BLaER1 (cell line): ENCODE data around the gene HSPA12A.

Source experiments
- H3K27ac ChIP-seq: shearing (Covaris generic); formaldehyde crosslinking; 2 replicates; pipeline ENCODE4 v1.8.1; 2022
- H3K27me3 ChIP-seq: shearing (Covaris generic); formaldehyde crosslinking; 2 replicates; pipeline ENCODE4 v1.8.1; 2022
- H3K36me3 ChIP-seq: shearing (Covaris generic); formaldehyde crosslinking; 2 replicates; pipeline ENCODE4 v1.8.1; 2022
- H3K4me1 ChIP-seq: shearing (Covaris generic); formaldehyde crosslinking; 2 replicates; pipeline ENCODE4 v1.8.1; 2022
- H3K4me2 ChIP-seq: shearing (Covaris generic); formaldehyde crosslinking; 2 replicates; pipeline ENCODE4 v1.8.1; 2022
- H3K4me3 ChIP-seq: shearing (Covaris generic); formaldehyde crosslinking; 2 replicates; pipeline ENCODE4 v1.8.1; 2022
- H3K9ac ChIP-seq: shearing (Covaris generic); formaldehyde crosslinking; 2 replicates; pipeline ENCODE4 v1.8.1; 2022
- H3K9me3 ChIP-seq: shearing (Covaris generic); formaldehyde crosslinking; 2 replicates; pipeline ENCODE4 v1.8.1; 2022
- H4K20me1 ChIP-seq: shearing (Covaris generic); formaldehyde crosslinking; 2 replicates; pipeline ENCODE4 v1.8.1; 2022
- Cebpa-rat ChIP-seq: shearing (Covaris generic); IDR thresholded peaks from 2 replicates; pipeline ENCODE4 v1.8.1; 2022

HSPA12A gene

GRCh38 chr10:116781370-116781884 is 39.1 kb upstream of the HSPA12A start:
- Histone ChIP-seq H3K27ac (no peak overlapping the region), H4K20me1 (no peaks in the 10 kb centered on the region), H3K9me3 (no peaks in the 10 kb centered on the region), H3K9ac (no peak overlapping the region), H3K4me2 (no peak overlapping the region), H3K27me3 (no peaks in the 10 kb centered on the region), H3K36me3 (no peaks in the 10 kb centered on the region), H3K4me3 (no peak overlapping the region), H3K4me1 (0 out of 2 replicates have a peak, but pooled peaks cover 7% of the 10 kb centered on the region)
- TF ChIP-seq Cebpa-rat = no peak

- Histone ChIP-seq H3K4me2 (no peak overlapping the region), H3K36me3 (no peaks in the 10 kb centered on the region), H3K27ac (no peak overlapping the region), H3K27me3 (no peaks in the 10 kb centered on the region), H3K9ac (no peak overlapping the region), H4K20me1 (no peaks in the 10 kb centered on the region), H3K4me3 (no peak overlapping the region), H3K9me3 (no peaks in the 10 kb centered on the region), H3K4me1 (0 out of 2 replicates have a peak, but pooled peaks cover 7% of the 10 kb centered on the region)
- TF ChIP-seq Cebpa-rat = no peak
These were observed 38.4 kb upstream of the HSPA12A start for GRCh38 chr10:116780691-116781205.

GRCh38 chr10:116779076-116779687 is 36.8 kb upstream of the HSPA12A start:
- TF ChIP-seq Cebpa-rat = no peak
- no peaks in the 10 kb centered on the region for H3K27me3 ChIP-seq
- no peak overlapping the region for H3K9ac ChIP-seq
- H4K20me1 ChIP-seq = no peaks in the 10 kb centered on the region
- no peak overlapping the region for H3K4me3 ChIP-seq
- H3K27ac ChIP-seq = no peak overlapping the region
- H3K4me2 ChIP-seq = no peak overlapping the region
- no peaks in the 10 kb centered on the region for H3K9me3 ChIP-seq
- H3K4me1 ChIP-seq = 0 out of 2 replicates have a peak, but pooled peaks cover 7% of the 10 kb centered on the region
- H3K36me3 ChIP-seq = no peaks in the 10 kb centered on the region

GRCh38 chr10:116777006-116777405 is 34.6 kb upstream of the HSPA12A start:
- no peaks in the 10 kb centered on the region for H3K27me3 ChIP-seq
- no peaks in the 10 kb centered on the region for H3K36me3 ChIP-seq
- H3K27ac ChIP-seq = no peak overlapping the region
- no peaks in the 10 kb centered on the region for H3K9me3 ChIP-seq
- peaks cover 24% of the 10 kb centered on the region for H3K4me1 ChIP-seq
- H3K4me2 ChIP-seq = no peak overlapping the region
- no peak overlapping the region for H3K4me3 ChIP-seq
- TF ChIP-seq Cebpa-rat = no peak
- no peaks in the 10 kb centered on the region for H4K20me1 ChIP-seq
- no peak overlapping the region for H3K9ac ChIP-seq

- no peaks in the 10 kb centered on the region for H3K9me3 ChIP-seq
- H3K4me1 ChIP-seq = peaks cover 29% of the 10 kb centered on the region
- no peak overlapping the region for H3K27ac ChIP-seq
- no peaks in the 10 kb centered on the region for H3K36me3 ChIP-seq
- no peak overlapping the region for H3K9ac ChIP-seq
- no peak for TF ChIP-seq Cebpa-rat
- H4K20me1 ChIP-seq = no peaks in the 10 kb centered on the region
- H3K27me3 ChIP-seq = no peaks in the 10 kb centered on the region
- H3K4me3 ChIP-seq = no peak overlapping the region
- no peak overlapping the region for H3K4me2 ChIP-seq
These were observed 33.4 kb upstream of the HSPA12A start for GRCh38 chr10:116775488-116776400.

- H3K4me3 ChIP-seq = no peak overlapping the region
- H3K36me3 ChIP-seq = no peaks in the 10 kb centered on the region
- no peak for TF ChIP-seq Cebpa-rat
- no peak overlapping the region for H3K4me2 ChIP-seq
- no peaks in the 10 kb centered on the region for H4K20me1 ChIP-seq
- H3K9ac ChIP-seq = no peak overlapping the region
- peaks cover 39% of the 10 kb centered on the region for H3K4me1 ChIP-seq
- H3K9me3 ChIP-seq = no peaks in the 10 kb centered on the region
- no peak overlapping the region for H3K27ac ChIP-seq
- no peaks in the 10 kb centered on the region for H3K27me3 ChIP-seq
These were observed 32.4 kb upstream of the HSPA12A start for GRCh38 chr10:116774728-116775151.

- Histone ChIP-seq H3K9me3 (no peaks in the 10 kb centered on the region), H3K9ac (no peak overlapping the region), H3K27me3 (no peaks in the 10 kb centered on the region), H3K4me3 (no peak overlapping the region), H3K4me2 (peak overlapping the region; percentile 42), H4K20me1 (no peaks in the 10 kb centered on the region), H3K36me3 (no peaks in the 10 kb centered on the region), H3K27ac (no peak overlapping the region), H3K4me1 (peaks cover 55% of the 10 kb centered on the region)
- TF ChIP-seq Cebpa-rat = no peak
These were observed 30.7 kb upstream of the HSPA12A start for GRCh38 chr10:116772909-116773705.

GRCh38 chr10:116771959-116772585 is 29.7 kb upstream of the HSPA12A start:
- H3K4me3 ChIP-seq = no peak overlapping the region
- H3K27ac ChIP-seq = no peak overlapping the region
- 0 out of 2 replicates have a peak overlapping the region, but pooled peaks have one; percentile 71 for H3K4me2 ChIP-seq
- H4K20me1 ChIP-seq = no peaks in the 10 kb centered on the region
- H3K4me1 ChIP-seq = peaks cover 65% of the 10 kb centered on the region
- no peaks in the 10 kb centered on the region for H3K27me3 ChIP-seq
- no peak for TF ChIP-seq Cebpa-rat
- no peak overlapping the region for H3K9ac ChIP-seq
- H3K9me3 ChIP-seq = no peaks in the 10 kb centered on the region
- no peaks in the 10 kb centered on the region for H3K36me3 ChIP-seq
